Testis (tissue), 2 donors: ENCODE measurements around the gene AKNA.

ENCODE experiments used
- CTCF ChIP-seq, 3 experiments: fragments of 450-650 bp in 2 of 3; fragments of 200-600 bp in 1 of 3; sonication (generic) in 1 of 3; IDR thresholded peaks; one replicate each; pipeline ENCODE4 v1.5.1; 2016 to 2019; ENCODE audit warnings: antibody characterized with exemption in 3 of 3, mild to moderate bottlenecking in 2 of 3, moderate library complexity in 1 of 3
- POLR2A ChIP-seq: fragments of 450-650 bp; IDR thresholded peaks from one replicate; pipeline ENCODE4 v1.6.1; 2017; ENCODE audit warnings: antibody characterized with exemption, mild to moderate bottlenecking, moderate library complexity

- no peak for TF ChIP-seq CTCF (IDR thresholded peaks at IDR 0.05)
- no peak for TF ChIP-seq POLR2A
These were observed 30.4 kb downstream of the AKNA start for GRCh38 chr9:114357360-114357759.
